ENCODE results near the gene CFAP46. TPM values are rescaled to one million over a fixed set of nuclear protein-coding genes. Genes with fewer than 3 reads are reported as not detected.

Gene CFAP46
- total and polyA plus RNA-seq, 9 of the 15 experiments (the other 6 are each of a cell fraction or from before 2014, with no cell fraction given): not detected

DNA sequence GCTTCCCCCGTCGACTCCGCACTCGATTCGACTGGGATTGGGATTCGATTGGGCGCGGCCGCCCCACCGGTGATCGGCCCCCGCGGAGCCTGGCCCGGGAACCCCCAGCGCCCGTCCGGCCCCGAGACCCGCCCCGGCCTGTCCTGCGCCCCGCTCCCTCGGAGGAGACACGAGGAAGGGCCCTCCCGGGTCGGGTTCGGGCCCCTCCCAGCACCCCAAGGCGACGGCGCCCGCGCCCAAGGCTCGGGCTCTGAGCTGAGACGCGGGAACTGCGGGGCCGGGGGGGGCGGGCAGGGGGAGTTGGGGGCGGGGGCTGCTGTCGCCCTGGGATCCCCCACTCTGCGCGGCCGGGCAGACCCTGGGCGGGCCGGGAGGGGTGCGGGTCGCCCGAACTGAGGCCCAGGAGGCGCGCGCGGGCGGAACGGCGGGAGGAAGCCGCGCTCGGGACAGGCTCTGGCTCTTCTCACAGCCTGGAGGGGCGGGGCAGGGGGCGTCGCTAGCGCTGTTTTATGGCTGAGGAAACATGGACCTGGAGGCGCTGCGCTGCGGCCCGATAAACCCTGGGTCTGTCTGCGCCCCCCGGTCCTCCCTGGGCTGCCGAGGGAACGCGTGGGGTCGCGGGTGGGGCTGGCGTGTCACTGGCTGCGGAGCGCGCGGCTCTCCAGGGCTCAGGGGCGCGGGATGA, 154.7 kb downstream of the CFAP46 start (continued):
- TF ChIP-seq, protein P1, sequence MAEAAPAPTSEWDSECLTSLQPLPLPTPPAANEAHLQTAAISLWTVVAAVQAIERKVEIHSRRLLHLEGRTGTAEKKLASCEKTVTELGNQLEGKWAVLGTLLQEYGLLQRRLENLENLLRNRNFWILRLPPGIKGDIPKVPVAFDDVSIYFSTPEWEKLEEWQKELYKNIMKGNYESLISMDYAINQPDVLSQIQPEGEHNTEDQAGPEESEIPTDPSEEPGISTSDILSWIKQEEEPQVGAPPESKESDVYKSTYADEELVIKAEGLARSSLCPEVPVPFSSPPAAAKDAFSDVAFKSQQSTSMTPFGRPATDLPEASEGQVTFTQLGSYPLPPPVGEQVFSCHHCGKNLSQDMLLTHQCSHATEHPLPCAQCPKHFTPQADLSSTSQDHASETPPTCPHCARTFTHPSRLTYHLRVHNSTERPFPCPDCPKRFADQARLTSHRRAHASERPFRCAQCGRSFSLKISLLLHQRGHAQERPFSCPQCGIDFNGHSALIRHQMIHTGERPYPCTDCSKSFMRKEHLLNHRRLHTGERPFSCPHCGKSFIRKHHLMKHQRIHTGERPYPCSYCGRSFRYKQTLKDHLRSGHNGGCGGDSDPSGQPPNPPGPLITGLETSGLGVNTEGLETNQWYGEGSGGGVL (CRISPR knock-in tag; IDR thresholded peaks at IDR 0.05): no peak
- TF ChIP-seq ZFX (CRISPR knock-in tag; IDR thresholded peaks at IDR 0.05) (no peak), MECOM (CRISPR knock-in tag; IDR thresholded peaks at IDR 0.05) (no peak), ZNF274 (IDR thresholded peaks at IDR 0.05; ENCODE audit: borderline replicate concordance, low read depth, low read length) (no peak), SUPT5H (IDR thresholded peaks at IDR 0.05) (no peak), KLF10 (CRISPR knock-in tag; IDR thresholded peaks at IDR 0.05) (no peak), GTF3C2 (IDR thresholded peaks at IDR 0.05; ENCODE audit: borderline replicate concordance, extremely low read depth, insufficient read length) (no peak), GTF2A2 (tag; IDR thresholded peaks at IDR 0.05) (no peak), NCOR1 (IDR thresholded peaks at IDR 0.05) (no peak), NUFIP1 (IDR thresholded peaks at IDR 0.05; ENCODE audit: partially characterized antibody) (no peak), DIDO1 (tag; IDR thresholded peaks at IDR 0.05; ENCODE audit: low read depth) (no peak)
- TF ChIP-seq, protein P2, sequence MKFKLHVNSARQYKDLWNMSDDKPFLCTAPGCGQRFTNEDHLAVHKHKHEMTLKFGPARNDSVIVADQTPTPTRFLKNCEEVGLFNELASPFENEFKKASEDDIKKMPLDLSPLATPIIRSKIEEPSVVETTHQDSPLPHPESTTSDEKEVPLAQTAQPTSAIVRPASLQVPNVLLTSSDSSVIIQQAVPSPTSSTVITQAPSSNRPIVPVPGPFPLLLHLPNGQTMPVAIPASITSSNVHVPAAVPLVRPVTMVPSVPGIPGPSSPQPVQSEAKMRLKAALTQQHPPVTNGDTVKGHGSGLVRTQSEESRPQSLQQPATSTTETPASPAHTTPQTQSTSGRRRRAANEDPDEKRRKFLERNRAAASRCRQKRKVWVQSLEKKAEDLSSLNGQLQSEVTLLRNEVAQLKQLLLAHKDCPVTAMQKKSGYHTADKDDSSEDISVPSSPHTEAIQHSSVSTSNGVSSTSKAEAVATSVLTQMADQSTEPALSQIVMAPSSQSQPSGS (CRISPR knock-in tag; IDR thresholded peaks at IDR 0.05): no peak
